Measurements from ENCODE around the gene F10.

The F10 gene

GRCh38 chr13:113167155-113167554, 44.6 kb downstream of the F10 start:
- peaks cover 21% of the 10 kb centered on the region for H3K36me3 ChIP-seq (ENCODE audit: control insufficient read depth, low read depth, low read length)
- no peak overlapping the region for H3K27ac ChIP-seq (ENCODE audit: low read length)
- no peaks in the 10 kb centered on the region for H3K9me3 ChIP-seq (ENCODE audit: control insufficient read depth, low read depth, low read length)
- H3K27me3 ChIP-seq (ENCODE audit: control insufficient read depth, insufficient read depth, low read length) = no peaks in the 10 kb centered on the region
- no peak overlapping the region for H3K9ac ChIP-seq (ENCODE audit: low read length)
- H3K4me3 ChIP-seq (ENCODE audit: low read length) = no peak overlapping the region
- no peaks in the 10 kb centered on the region for H3K4me1 ChIP-seq (ENCODE audit: control insufficient read depth, low read depth, low read length)

- peaks cover 25% of the 10 kb centered on the region for H3K36me3 ChIP-seq (ENCODE audit: control insufficient read depth, low read depth, low read length)
- no peak overlapping the region for H3K4me3 ChIP-seq (ENCODE audit: low read length)
- H3K9me3 ChIP-seq (ENCODE audit: control insufficient read depth, low read depth, low read length) = no peaks in the 10 kb centered on the region
Measured at GRCh38 chr13:113167575-113167974, 45.0 kb downstream of the F10 start.

GRCh38 chr13:113168211-113168610, 45.6 kb downstream of the F10 start:
- peaks cover 29% of the 10 kb centered on the region for H3K36me3 ChIP-seq (ENCODE audit: control insufficient read depth, low read depth, low read length)

More at GRCh38 chr13:113167575-113167974, 45.0 kb downstream of the F10 start:
- Histone ChIP-seq H3K27ac (ENCODE audit: low read length) (no peak overlapping the region), H3K4me1 (ENCODE audit: control insufficient read depth, low read depth, low read length) (no peaks in the 10 kb centered on the region), H3K9ac (ENCODE audit: low read length) (no peak overlapping the region), H3K27me3 (ENCODE audit: control insufficient read depth, insufficient read depth, low read length) (no peaks in the 10 kb centered on the region)

GRCh38 chr13:113169277-113170272, 47.0 kb downstream of the F10 start:
- H3K4me1 ChIP-seq (ENCODE audit: control insufficient read depth, low read depth, low read length) = no peaks in the 10 kb centered on the region
- H3K27me3 ChIP-seq (ENCODE audit: control insufficient read depth, insufficient read depth, low read length) = no peaks in the 10 kb centered on the region
- peaks cover 29% of the 10 kb centered on the region for H3K36me3 ChIP-seq (ENCODE audit: control insufficient read depth, low read depth, low read length)
- H3K9me3 ChIP-seq (ENCODE audit: control insufficient read depth, low read depth, low read length) = no peaks in the 10 kb centered on the region
- H3K9ac ChIP-seq (ENCODE audit: low read length) = no peak overlapping the region
- no peak overlapping the region for H3K4me3 ChIP-seq (ENCODE audit: low read length)
- no peak overlapping the region for H3K27ac ChIP-seq (ENCODE audit: low read length)

More at GRCh38 chr13:113168211-113168610, 45.6 kb downstream of the F10 start:
- Histone ChIP-seq H3K9ac (ENCODE audit: low read length) (no peak overlapping the region), H3K9me3 (ENCODE audit: control insufficient read depth, low read depth, low read length) (no peaks in the 10 kb centered on the region), H3K27ac (ENCODE audit: low read length) (no peak overlapping the region), H3K4me1 (ENCODE audit: control insufficient read depth, low read depth, low read length) (no peaks in the 10 kb centered on the region), H3K27me3 (ENCODE audit: control insufficient read depth, insufficient read depth, low read length) (no peaks in the 10 kb centered on the region), H3K4me3 (ENCODE audit: low read length) (no peak overlapping the region)

DNA sequence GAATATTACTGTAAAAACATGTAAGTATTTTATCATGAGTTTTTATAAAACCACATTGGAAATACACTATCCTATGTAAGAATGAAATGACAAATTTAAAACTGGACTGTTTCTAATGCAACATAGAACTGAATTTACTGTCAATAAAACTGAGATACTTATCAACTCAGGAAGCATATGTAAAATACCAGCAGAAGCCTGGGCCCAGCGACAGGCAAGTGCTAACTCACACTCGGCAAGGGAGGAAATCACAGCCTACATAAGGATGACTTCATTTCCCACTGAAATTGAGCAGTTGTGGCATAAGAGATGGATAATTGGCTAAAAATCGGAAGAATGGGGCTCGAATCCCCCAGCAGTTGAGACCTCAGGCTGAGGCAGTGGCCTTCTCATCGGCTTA, 47.9 kb downstream of the F10 start:
- no peak overlapping the region for H3K4me3 ChIP-seq (ENCODE audit: low read length)
- H3K27ac ChIP-seq (ENCODE audit: low read length) = no peak overlapping the region
- no peaks in the 10 kb centered on the region for H3K9me3 ChIP-seq (ENCODE audit: control insufficient read depth, low read depth, low read length)
- H3K36me3 ChIP-seq (ENCODE audit: control insufficient read depth, low read depth, low read length) = peaks cover 37% of the 10 kb centered on the region
- H3K9ac ChIP-seq (ENCODE audit: low read length) = no peak overlapping the region
- no peaks in the 10 kb centered on the region for H3K4me1 ChIP-seq (ENCODE audit: control insufficient read depth, low read depth, low read length)
- no peaks in the 10 kb centered on the region for H3K27me3 ChIP-seq (ENCODE audit: control insufficient read depth, insufficient read depth, low read length)

GRCh38 chr13:113171250-113172125, 48.9 kb downstream of the F10 start:
- Histone ChIP-seq H3K9ac (ENCODE audit: low read length) (no peak overlapping the region), H3K27me3 (ENCODE audit: control insufficient read depth, insufficient read depth, low read length) (no peaks in the 10 kb centered on the region), H3K36me3 (ENCODE audit: control insufficient read depth, low read depth, low read length) (peaks cover 46% of the 10 kb centered on the region), H3K4me1 (ENCODE audit: control insufficient read depth, low read depth, low read length) (no peaks in the 10 kb centered on the region), H3K9me3 (ENCODE audit: control insufficient read depth, low read depth, low read length) (no peaks in the 10 kb centered on the region), H3K27ac (ENCODE audit: low read length) (no peak overlapping the region), H3K4me3 (ENCODE audit: low read length) (no peak overlapping the region)

DNA sequence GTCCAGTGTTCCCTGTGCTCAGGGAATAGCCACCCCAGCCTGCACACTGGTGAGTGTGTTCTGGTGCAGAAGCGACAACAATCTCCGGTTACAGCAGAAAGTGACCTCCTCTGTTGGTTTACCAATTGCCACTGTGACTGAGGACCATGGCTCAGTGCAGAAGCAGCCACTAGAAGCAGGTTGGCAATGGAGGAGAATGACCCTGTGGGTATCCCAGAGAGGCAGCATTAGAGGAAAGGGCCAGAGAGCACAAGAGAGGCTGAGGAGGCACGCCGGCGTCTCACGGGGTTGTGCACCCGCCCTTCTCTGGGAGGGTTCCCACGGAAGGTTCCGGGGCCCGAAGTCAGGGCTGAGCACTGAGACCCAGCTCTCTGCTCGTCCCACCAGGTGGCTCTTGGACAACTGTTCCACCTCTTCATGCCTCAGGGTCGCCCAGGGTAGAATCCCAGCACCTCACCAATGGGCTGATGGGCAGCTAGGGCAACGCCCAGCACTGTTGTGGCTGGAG, 49.9 kb downstream of the F10 start:
- Histone ChIP-seq H3K4me3 (ENCODE audit: low read length) (no peak overlapping the region), H3K27ac (ENCODE audit: low read length) (no peak overlapping the region), H3K9me3 (ENCODE audit: control insufficient read depth, low read depth, low read length) (no peaks in the 10 kb centered on the region), H3K36me3 (ENCODE audit: control insufficient read depth, low read depth, low read length) (peaks cover 53% of the 10 kb centered on the region), H3K9ac (ENCODE audit: low read length) (no peak overlapping the region), H3K27me3 (ENCODE audit: control insufficient read depth, insufficient read depth, low read length) (no peaks in the 10 kb centered on the region), H3K4me1 (ENCODE audit: control insufficient read depth, low read depth, low read length) (no peaks in the 10 kb centered on the region)

GRCh38 chr13:113176280-113176679, 53.7 kb downstream of the F10 start:
- Histone ChIP-seq H3K36me3 (ENCODE audit: control insufficient read depth, low read depth, low read length) (peaks cover 72% of the 10 kb centered on the region), H3K9ac (ENCODE audit: low read length) (no peak overlapping the region)

DNA sequence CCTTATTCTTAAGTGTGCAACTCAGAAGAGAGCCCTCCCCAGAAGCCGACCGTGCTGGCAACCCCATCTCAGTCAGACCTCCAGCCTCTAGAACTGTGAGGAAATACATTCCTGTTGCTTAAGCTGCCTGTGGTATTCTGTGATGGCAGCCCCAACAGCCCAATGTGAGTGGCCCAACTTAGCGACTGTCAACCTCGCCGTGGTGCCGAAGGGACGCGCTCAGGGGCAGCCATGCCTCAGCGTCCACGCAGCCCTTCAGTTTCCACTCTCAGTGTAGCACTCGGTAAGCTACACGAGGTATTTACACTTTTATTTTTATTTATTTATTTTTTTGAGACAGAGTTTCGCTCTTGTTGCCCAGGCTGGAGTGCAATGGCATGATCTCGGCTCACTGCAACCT, 54.2 kb downstream of the F10 start:
- H3K36me3 ChIP-seq (ENCODE audit: control insufficient read depth, low read depth, low read length) = peaks cover 69% of the 10 kb centered on the region
- peaks cover 22% of the 10 kb centered on the region for H3K4me1 ChIP-seq (ENCODE audit: control insufficient read depth, low read depth, low read length)
- H3K27ac ChIP-seq (ENCODE audit: low read length) = no peak overlapping the region
- no peak overlapping the region for H3K4me3 ChIP-seq (ENCODE audit: low read length)
- no peak overlapping the region for H3K9ac ChIP-seq (ENCODE audit: low read length)
- H3K27me3 ChIP-seq (ENCODE audit: control insufficient read depth, insufficient read depth, low read length) = no peaks in the 10 kb centered on the region
- no peaks in the 10 kb centered on the region for H3K9me3 ChIP-seq (ENCODE audit: control insufficient read depth, low read depth, low read length)

More at GRCh38 chr13:113176280-113176679, 53.7 kb downstream of the F10 start:
- no peaks in the 10 kb centered on the region for H3K9me3 ChIP-seq (ENCODE audit: control insufficient read depth, low read depth, low read length)
- H3K27ac ChIP-seq (ENCODE audit: low read length) = no peak overlapping the region
- H3K4me1 ChIP-seq (ENCODE audit: control insufficient read depth, low read depth, low read length) = peaks cover 22% of the 10 kb centered on the region
- no peak overlapping the region for H3K4me3 ChIP-seq (ENCODE audit: low read length)
- no peaks in the 10 kb centered on the region for H3K27me3 ChIP-seq (ENCODE audit: control insufficient read depth, insufficient read depth, low read length)

GRCh38 chr13:113178070-113178895, 55.7 kb downstream of the F10 start:
- H3K27me3 ChIP-seq (ENCODE audit: control insufficient read depth, insufficient read depth, low read length) = no peaks in the 10 kb centered on the region
- H3K9me3 ChIP-seq (ENCODE audit: control insufficient read depth, low read depth, low read length) = no peaks in the 10 kb centered on the region
- peaks cover 22% of the 10 kb centered on the region for H3K4me1 ChIP-seq (ENCODE audit: control insufficient read depth, low read depth, low read length)
- H3K27ac ChIP-seq (ENCODE audit: low read length) = no peak overlapping the region
- no peak overlapping the region for H3K9ac ChIP-seq (ENCODE audit: low read length)
- H3K4me3 ChIP-seq (ENCODE audit: low read length) = no peak overlapping the region
- H3K36me3 ChIP-seq (ENCODE audit: control insufficient read depth, low read depth, low read length) = peaks cover 69% of the 10 kb centered on the region

GRCh38 chr13:113178896-113179167, 56.2 kb downstream of the F10 start:
- H3K9ac ChIP-seq (ENCODE audit: low read length) = no peak overlapping the region
- peaks cover 22% of the 10 kb centered on the region for H3K4me1 ChIP-seq (ENCODE audit: control insufficient read depth, low read depth, low read length)
- H3K36me3 ChIP-seq (ENCODE audit: control insufficient read depth, low read depth, low read length) = peaks cover 75% of the 10 kb centered on the region
- H3K4me3 ChIP-seq (ENCODE audit: low read length) = no peak overlapping the region
- no peaks in the 10 kb centered on the region for H3K9me3 ChIP-seq (ENCODE audit: control insufficient read depth, low read depth, low read length)
- no peaks in the 10 kb centered on the region for H3K27me3 ChIP-seq (ENCODE audit: control insufficient read depth, insufficient read depth, low read length)
- H3K27ac ChIP-seq (ENCODE audit: low read length) = no peak overlapping the region
